ENCODE results near the gene HAPLN3.

- TF ChIP-seq YY1 (IDR thresholded peaks at IDR 0.05), result no peak
- no peak for TF ChIP-seq CTCF (IDR thresholded peaks at IDR 0.05; ENCODE audit: low read depth, low read length, missing input control)
- TF ChIP-seq GABPA (IDR thresholded peaks at IDR 0.05 in 1 of 2, conservative IDR thresholded peaks at IDR 0.05 in 1 of 2), result no peak
- TF ChIP-seq RAD21 (IDR thresholded peaks at IDR 0.05), result no peak
- no peak for TF ChIP-seq TAF1 (conservative IDR thresholded peaks at IDR 0.05)
- no peak for TF ChIP-seq SP1 (IDR thresholded peaks at IDR 0.05)
- no peak for TF ChIP-seq ZBTB33 (IDR thresholded peaks at IDR 0.05)
- TF ChIP-seq REST (IDR thresholded peaks at IDR 0.05), result no peak
Observed at GRCh38 chr15:88858934-88859333, 36.4 kb downstream of the HAPLN3 start.

All from liver (tissue), 3 donors.